Stimulated activated CD8-positive, alpha-beta memory T cell treated with anti-CD3 and anti-CD28 coated beads, Interleukin-4, amount 100 ng/mL, for 4 hours (primary cell): Measurements from ENCODE around the gene PFDN2.
A peak's percentile ranks its signal among the peaks of the same experiment; 100 is the strongest.
"Not testable (repeated sequence)": the region's sequence is repeated elsewhere in the genome, so short reads cannot be mapped to it uniquely, and the experiment has no call there.

Experiments used
- DNase-seq, 2 donors: peaks; one replicate each; pipeline ENCODE4 v3.0.0-alpha.2; 2020; ENCODE audit warnings: low read depth in 2 of 2, low spot score in 1 of 2

The PFDN2 gene

GRCh38 chr1:161139766-161140165 is 21.9 kb upstream of the PFDN2 start:
- peak in 1 of 2 donors; percentile 16 for DNase-seq

- no peak for DNase-seq
These were observed 20.6 kb upstream of the PFDN2 start for GRCh38 chr1:161138431-161138830.

GRCh38 chr1:161137881-161138280 is 20.0 kb upstream of the PFDN2 start:
- DNase-seq = no peak

GRCh38 chr1:161133220-161133740 is 15.4 kb upstream of the PFDN2 start:
- DNase-seq = no peak

- DNase-seq = peak; percentile 73 to 84
These were observed 14.8 kb upstream of the PFDN2 start, which contains the start of gene DEDD for GRCh38 chr1:161132410-161133219. TSS of gene DEDD (minus strand) at chr1:161132667. CDS start at chr1:161124462, 8,205 bp downstream.

GRCh38 chr1:161131523-161132409 is 13.9 kb upstream of the PFDN2 start:
- no peak for DNase-seq

GRCh38 chr1:161130266-161130665 is 12.4 kb upstream of the PFDN2 start:
- no peak for DNase-seq

- DNase-seq = no peak
These were observed 11.0 kb upstream of the PFDN2 start for GRCh38 chr1:161128591-161129420.

GRCh38 chr1:161127649-161128048 is 9.8 kb upstream of the PFDN2 start:
- no peak for DNase-seq

GRCh38 chr1:161122967-161123366 is 5.1 kb upstream of the PFDN2 start:
- no peak for DNase-seq

- no peak for DNase-seq
These were observed 4.0 kb upstream of the PFDN2 start for GRCh38 chr1:161121834-161122233.

GRCh38 chr1:161121042-161121650 is 3.3 kb upstream of the PFDN2 start:
- DNase-seq = no peak

GRCh38 chr1:161119092-161119903 is 1.5 kb upstream of the PFDN2 start:
- DNase-seq = peak; percentile 11 to 36

- not testable (repeated sequence) for DNase-seq
These were observed 1.9 kb downstream of the PFDN2 start for GRCh38 chr1:161115961-161116360.

GRCh38 chr1:161115132-161115711 is 2.6 kb downstream of the PFDN2 start:
- DNase-seq = no peak

- DNase-seq = no peak
These were observed 3.3 kb downstream of the PFDN2 start for GRCh38 chr1:161114556-161114955.

GRCh38 chr1:161113915-161114314 is 3.9 kb downstream of the PFDN2 start:
- no peak for DNase-seq

- DNase-seq = no peak
These were observed 6.3 kb downstream of the PFDN2 start for GRCh38 chr1:161111527-161111926.

GRCh38 chr1:161111117-161111516 is 6.7 kb downstream of the PFDN2 start:
- DNase-seq = no peak
